Lung (tissue), 12 donors: Measurements from ENCODE around the gene PXDN. TPM values are rescaled to one million over a fixed set of nuclear protein-coding genes. Genes with fewer than 3 reads are reported as not detected.
A peak's percentile ranks its signal among the peaks of the same experiment; 100 is the strongest.

ENCODE experiments used
- ATAC-seq: fragments of 200-7000 bp; cut with Tn5 transposase; one replicate; pipeline ENCODE4 v1.9.1; 2020; ENCODE audit warnings: moderate number of reproducible peaks; ENCODE audit not compliant: insufficient read depth, low FRiP score
- DNase-seq, 3 donors: peaks; one replicate each; pipeline ENCODE4 v3.0.0-alpha.2; 2013 to 2017
- H3K27ac ChIP-seq, 2 donors: one replicate each; pipeline ENCODE4 v1.5.1; 2013; ENCODE audit warnings: mild to moderate bottlenecking in 2 of 2, moderate library complexity in 2 of 2, control low read depth in 1 of 2, inconsistent platforms in 1 of 2, low read depth in 1 of 2, low read length in 1 of 2
- H3K27me3 ChIP-seq, 3 donors: one replicate each; pipeline ENCODE4 v1.5.1; 2013; ENCODE audit warnings: low read length in 2 of 3; ENCODE audit not compliant: control insufficient read depth in 3 of 3, insufficient read depth in 3 of 3
- H3K36me3 ChIP-seq, 4 donors: one replicate each; pipeline ENCODE4 v1.5.1; 2013; ENCODE audit warnings: low read length in 4 of 4, mild to moderate bottlenecking in 1 of 4, moderate library complexity in 1 of 4; ENCODE audit not compliant: control insufficient read depth in 4 of 4, insufficient read depth in 4 of 4
- H3K4me1 ChIP-seq, 5 donors: one replicate each; pipeline ENCODE4 v1.5.1; 2013; ENCODE audit warnings: low read length in 5 of 5, mild to moderate bottlenecking in 2 of 5, moderate library complexity in 1 of 5; ENCODE audit not compliant: control insufficient read depth in 5 of 5, insufficient read depth in 5 of 5
- H3K4me3 ChIP-seq: one replicate; pipeline ENCODE4 v1.5.1; 2013; ENCODE audit warnings: mild to moderate bottlenecking, control low read depth, moderate library complexity
- H3K9ac ChIP-seq, 2 donors: one replicate each; pipeline ENCODE4 v1.5.1; 2013; ENCODE audit warnings: low read length in 2 of 2, control low read depth in 1 of 2; ENCODE audit not compliant: insufficient read depth in 1 of 2
- H3K9me3 ChIP-seq, 4 donors: one replicate each; pipeline ENCODE4 v1.5.1; 2013; ENCODE audit warnings: low read length in 3 of 4, mild to moderate bottlenecking in 1 of 4, moderate library complexity in 1 of 4; ENCODE audit not compliant: control insufficient read depth in 4 of 4, insufficient read depth in 3 of 4
- CTCF ChIP-seq: IDR thresholded peaks from 2 replicates; pipeline ENCODE4 v1.5.1; 2012; ENCODE audit warnings: mild to moderate bottlenecking; ENCODE audit errors: control extremely low read depth, extremely low read depth
- WGBS, 2 donors: extraction: QIAGEN DNeasy Blood & Tissue Kit; methylation state at CpG; one replicate each; pipeline ENCODE4 v1.1.7; 2013; 5-methylcytosine and 5-hydroxymethylcytosine counted together
- polyA plus RNA-seq, 2 donors: library from polyadenylated mRNA; stranded (reverse); fragments of 200-250 nt; gene quantifications; one replicate each; pipeline ENCODE4 v1.2.1, GENCODE V29; 2013
- total RNA-seq, 2 donors: library from RNA; depleted of rRNA in 1 of 2; stranded (reverse); fragments of >200 nt in 1 of 2; gene quantifications; one replicate each; pipeline ENCODE4 v1.2.1, GENCODE V29; 2014 to 2021
- donor health status: control.
- donor health status: control.
- donor health status: Bipolar disorder and iron deficiency.
- donor health status: healthy.
- donor health status: DM: yes; HTN: yes; CAD: no.

PXDN gene
- total and polyA plus RNA-seq, 4 donors = 10.6 to 198 (median 45.1) TPM

- DNase-seq (peak; percentile 88 to 91 (median 90)), ATAC-seq (peak; percentile 38)
- peak overlapping the region; percentile 34 to 77 for H3K9ac ChIP-seq
- no peaks in the 10 kb centered on the region for H3K9me3 ChIP-seq
- peak overlapping the region; percentile 52 for H3K4me3 ChIP-seq
- WGBS, 2 donors = 2 to 4% methylated on average over 54 of the region's 54 CpGs
- peak; percentile 9 for TF ChIP-seq CTCF
- H3K36me3 ChIP-seq = peaks cover 0 to 3% (median 0%) of the 10 kb centered on the region in 4 donors
- peak overlapping the region; percentile 68 to 87 for H3K27ac ChIP-seq
- H3K27me3 ChIP-seq = peaks cover 0 to 4% (median 0%) of the 10 kb centered on the region in 3 donors
- peaks cover 0 to 37% (median 15%) of the 10 kb centered on the region in 5 donors for H3K4me1 ChIP-seq
These were observed 1.5 kb downstream of the PXDN start for GRCh38 chr2:1742681-1743395.

- no peak for TF ChIP-seq CTCF
- peaks cover 0 to 37% (median 15%) of the 10 kb centered on the region in 5 donors for H3K4me1 ChIP-seq
- H3K27ac ChIP-seq = peak overlapping the region; percentile 38 to 68
- H3K9ac ChIP-seq = no peak overlapping the region
- DNase-seq (peak; percentile 21 to 68 (median 64)), ATAC-seq (no peak)
- H3K4me3 ChIP-seq = no peak overlapping the region
- H3K27me3 ChIP-seq = no peaks in the 10 kb centered on the region
- H3K36me3 ChIP-seq = peaks cover 0 to 3% (median 0%) of the 10 kb centered on the region in 4 donors
- H3K9me3 ChIP-seq = no peaks in the 10 kb centered on the region
- WGBS, 2 donors = 78 to 81% methylated on average over 13 of the region's 13 CpGs
These were observed 2.0 kb downstream of the PXDN start for GRCh38 chr2:1742301-1742680.

GRCh38 chr2:1741851-1742250 lies 2.5 kb downstream of the PXDN start:
- 95 to 96% methylated on average over 14 of the region's 14 CpGs for WGBS, 2 donors
- Histone ChIP-seq H3K4me3 (no peak overlapping the region), H3K27ac (peak overlapping the region in 1 of 2 donors; percentile 55), H3K27me3 (no peaks in the 10 kb centered on the region), H3K36me3 (peaks cover 0 to 3% (median 0%) of the 10 kb centered on the region in 4 donors), H3K9ac (no peak overlapping the region), H3K9me3 (no peaks in the 10 kb centered on the region), H3K4me1 (peaks cover 0 to 37% (median 15%) of the 10 kb centered on the region in 5 donors)
- DNase-seq (no peak), ATAC-seq (no peak)
- no peak for TF ChIP-seq CTCF
